HG02798 (cell line): ENCODE measurements around the gene CPOX.
A peak's percentile ranks its signal among the peaks of the same experiment; 100 is the strongest.

ENCODE experiments used
- ATAC-seq: cut with Tn5 transposase; IDR thresholded peaks from one replicate; pipeline ENCODE4 v1.9.1; 2021; ENCODE audit warnings: mild to moderate bottlenecking; ENCODE audit not compliant: unreplicated experiment, poor library complexity

Gene CPOX

DNA sequence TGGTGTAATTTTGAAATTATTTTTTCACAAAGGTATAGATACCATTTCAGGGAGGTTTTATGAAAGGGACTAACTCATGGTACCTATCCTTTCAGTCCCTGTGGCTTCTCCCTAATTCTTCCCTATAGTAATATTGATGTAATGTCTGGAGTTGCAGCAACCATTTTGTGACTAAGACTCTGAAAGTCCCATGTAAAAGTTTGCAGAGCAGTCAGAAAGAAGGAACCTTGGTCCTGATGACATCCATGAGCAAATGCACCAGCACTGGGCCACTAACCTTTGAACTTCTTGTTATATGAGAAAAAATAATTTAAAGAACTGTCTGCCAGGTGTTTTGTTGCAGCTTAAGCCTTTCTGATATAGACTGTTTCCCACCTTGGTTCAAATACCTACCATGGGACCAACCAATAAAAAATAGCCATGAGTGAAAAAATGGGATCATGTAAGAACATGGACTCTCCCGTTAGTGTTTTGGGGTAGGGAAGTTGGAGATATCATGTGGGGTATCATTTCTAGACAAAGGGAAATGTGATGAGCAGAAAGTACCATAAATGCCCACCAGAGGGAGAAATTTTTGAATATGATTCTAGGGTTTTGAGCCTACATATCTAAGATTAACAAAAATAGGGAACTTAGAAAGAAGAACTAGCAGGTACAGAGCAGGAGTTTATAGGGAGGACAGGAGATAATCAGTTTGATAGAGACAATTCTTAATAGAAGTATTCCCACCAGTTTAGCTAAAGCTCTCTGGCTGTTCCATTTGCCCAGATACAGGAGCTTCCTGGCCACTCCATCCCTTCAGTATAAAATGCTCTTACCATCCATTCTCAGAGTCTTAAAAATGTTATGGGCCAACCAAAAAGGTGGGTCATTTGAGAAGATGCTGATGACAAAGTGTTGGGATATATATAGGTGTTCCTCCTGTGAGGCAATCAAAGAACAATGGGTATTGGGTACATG is 3.4 kb upstream of the CPOX start:
- ATAC-seq, result no peak

- no peak for ATAC-seq
These were observed 2.7 kb upstream of the CPOX start for GRCh38 chr3:98596087-98596486.

GRCh38 chr3:98594628-98595324 is 1.4 kb upstream of the CPOX start:
- ATAC-seq, result no peak

GRCh38 chr3:98592345-98592935 is 971 bp downstream of the CPOX start:
- ATAC-seq, result no peak

DNA sequence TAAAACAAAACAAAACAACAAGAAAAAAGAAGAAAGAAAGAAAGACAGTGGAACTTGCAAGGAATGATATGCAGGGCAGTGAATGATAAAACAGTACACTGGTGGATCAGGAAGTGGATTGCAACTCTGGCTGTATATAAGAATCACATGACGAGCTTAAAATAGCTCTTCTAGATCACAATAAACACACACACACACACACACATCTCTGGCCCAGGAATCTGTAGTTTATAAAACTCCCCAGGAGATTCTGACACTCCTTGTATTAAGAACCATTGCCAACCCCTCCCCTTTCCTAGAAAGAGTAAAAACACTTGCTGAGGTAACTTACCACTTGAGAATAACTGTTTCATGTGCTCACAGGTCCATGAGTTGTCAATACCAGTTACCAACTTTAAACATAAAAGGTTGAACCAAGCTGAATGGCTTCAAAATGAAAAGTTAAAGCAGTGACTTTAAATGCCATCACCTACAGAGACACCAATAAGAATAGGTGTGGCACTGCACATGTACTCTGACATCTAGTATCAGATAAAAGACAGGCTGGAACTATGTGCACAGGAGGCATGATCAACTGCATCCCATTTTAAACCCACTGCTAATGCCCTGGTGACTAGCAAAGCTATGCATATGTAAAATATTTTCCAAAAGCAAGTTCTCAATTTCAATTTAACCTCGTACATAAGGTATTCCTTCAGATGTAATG is 3.9 kb downstream of the CPOX start:
- ATAC-seq, result no peak

- ATAC-seq, result no peak
These were observed 5.3 kb downstream of the CPOX start for GRCh38 chr3:98588065-98588464.

DNA sequence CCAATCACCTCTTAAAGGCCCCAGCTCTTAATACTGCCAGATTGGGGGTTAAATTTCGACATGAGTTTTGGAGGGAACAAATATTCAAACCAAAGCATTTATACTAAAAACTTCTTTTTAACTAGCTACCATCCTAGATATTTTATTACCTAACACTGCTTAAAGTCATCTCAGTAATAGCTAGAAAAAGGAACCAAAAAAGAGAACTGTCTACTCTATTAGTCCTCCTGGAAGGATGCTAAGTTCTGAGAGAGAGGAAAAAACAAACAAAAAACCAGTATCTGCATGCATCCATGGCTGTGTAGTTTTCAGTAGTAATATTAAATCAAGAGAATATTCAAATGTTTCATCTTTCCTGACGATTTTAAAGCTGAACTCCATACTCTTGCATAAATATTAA is 5.8 kb downstream of the CPOX start:
- ATAC-seq, result peak; percentile 32

- no peak for ATAC-seq
These were observed 8.9 kb downstream of the CPOX start for GRCh38 chr3:98584547-98584946.

- no peak for ATAC-seq
These were observed 9.6 kb downstream of the CPOX start for GRCh38 chr3:98583766-98584165.

- ATAC-seq, result no peak
These were observed 11.4 kb downstream of the CPOX start for GRCh38 chr3:98582042-98582441.

GRCh38 chr3:98581474-98581873 is 11.9 kb downstream of the CPOX start:
- no peak for ATAC-seq

DNA sequence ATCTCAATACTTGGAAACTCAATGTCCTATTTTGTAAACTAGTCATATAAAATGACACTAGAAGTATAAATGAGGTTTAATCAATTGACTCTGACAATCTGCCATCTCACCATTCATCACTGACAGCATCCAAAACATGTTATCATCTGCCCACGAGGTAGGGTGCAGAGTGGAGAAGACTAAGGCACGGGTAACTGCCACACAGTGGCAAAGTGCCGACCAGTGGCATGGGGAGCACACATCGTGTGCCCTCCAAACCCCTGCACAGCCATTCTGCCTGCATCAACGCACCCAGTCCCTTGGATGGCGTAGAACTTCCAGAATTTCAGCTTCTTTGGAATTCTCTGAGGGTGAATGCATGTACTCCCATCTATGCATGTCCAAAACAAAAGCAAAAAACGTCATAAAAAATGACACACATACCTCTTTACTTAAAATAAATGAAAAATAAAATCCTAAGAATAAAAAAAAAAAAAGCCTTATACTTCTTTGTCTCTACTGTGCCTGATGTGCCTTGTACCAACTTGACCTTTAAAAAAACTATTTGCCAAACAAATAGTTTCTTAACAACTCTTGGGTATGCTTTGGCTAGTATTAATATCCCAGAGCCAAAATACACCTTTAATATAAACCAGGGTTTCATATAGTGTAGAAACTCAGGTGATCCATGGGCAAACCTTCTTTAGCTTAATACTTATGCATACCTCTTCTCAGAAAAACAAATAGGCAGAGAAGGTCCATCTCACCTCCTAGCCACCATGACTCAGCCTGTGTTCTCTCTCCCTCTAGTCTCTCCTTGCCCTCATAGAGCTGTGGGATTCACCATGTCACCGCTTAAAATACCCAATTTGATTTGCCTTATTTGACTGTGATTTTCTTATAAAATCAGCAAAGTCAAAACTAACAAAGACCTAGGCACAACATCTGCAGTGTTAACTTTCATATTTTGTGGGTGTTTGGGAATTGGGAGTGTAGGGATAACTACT is 12.7 kb downstream of the CPOX start:
- no peak for ATAC-seq

DNA sequence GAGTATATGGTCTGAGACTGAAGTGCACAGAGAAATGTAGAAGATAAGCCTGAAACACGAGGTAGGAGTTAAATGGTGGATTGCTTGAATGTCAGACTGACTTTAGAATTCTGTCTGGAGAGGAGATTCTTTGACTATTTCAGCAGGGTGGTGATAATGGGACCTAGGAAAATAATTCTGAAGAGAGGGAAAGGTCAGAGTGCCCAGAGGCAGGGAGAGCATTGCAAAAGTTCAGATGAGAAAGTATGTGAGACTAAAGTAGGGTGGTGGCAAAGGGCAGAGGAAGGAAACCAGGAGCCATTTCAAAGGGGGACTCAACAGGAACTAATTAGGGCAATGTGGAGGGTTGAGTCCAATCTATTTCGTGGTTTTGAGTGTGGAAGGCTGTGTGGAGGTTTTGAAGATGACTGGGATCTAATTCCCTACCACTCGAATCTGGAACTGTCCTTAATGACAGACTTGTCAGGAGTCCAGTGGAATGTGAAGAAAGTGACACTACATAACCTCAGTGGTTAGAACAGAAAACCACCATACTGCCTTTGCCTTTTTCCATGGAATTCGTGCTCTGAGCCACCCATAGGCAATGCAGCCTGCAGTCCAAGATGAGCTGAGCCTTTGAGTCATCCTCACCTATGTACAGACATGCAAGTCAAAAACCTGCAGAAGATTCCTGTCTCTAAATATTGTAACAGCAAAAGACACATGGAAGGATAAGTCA is 16.1 kb downstream of the CPOX start:
- no peak for ATAC-seq

- ATAC-seq, result no peak
These were observed 19.3 kb downstream of the CPOX start for GRCh38 chr3:98574132-98574531.

DNA sequence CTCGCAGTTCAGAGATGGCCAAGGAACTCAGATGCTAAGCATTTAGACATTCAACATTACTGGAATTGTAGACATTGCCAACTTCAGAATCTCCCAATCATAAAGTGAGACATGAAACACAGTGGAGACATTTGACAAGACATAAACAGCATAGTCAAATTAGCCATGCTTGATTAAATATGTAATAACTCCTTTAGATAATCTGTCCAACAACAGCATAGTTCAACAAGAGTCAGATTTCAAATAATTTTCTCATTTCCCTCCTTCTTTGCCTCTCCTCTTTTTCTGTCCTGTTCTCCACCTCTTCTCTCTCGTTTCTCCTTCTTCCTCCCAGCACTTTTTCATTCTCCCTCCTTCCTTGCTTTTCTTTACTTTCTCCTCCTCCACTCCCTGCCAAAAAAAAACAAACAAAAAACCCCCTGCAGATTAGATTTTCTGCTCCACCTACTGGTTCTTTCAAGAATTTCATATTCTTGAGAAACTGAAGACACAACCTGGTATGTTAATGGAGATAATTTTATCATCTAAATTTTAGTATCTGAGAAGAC is 20.2 kb downstream of the CPOX start:
- ATAC-seq, result peak; percentile 75

GRCh38 chr3:98568402-98568801 is 25.0 kb downstream of the CPOX start:
- no peak for ATAC-seq

DNA sequence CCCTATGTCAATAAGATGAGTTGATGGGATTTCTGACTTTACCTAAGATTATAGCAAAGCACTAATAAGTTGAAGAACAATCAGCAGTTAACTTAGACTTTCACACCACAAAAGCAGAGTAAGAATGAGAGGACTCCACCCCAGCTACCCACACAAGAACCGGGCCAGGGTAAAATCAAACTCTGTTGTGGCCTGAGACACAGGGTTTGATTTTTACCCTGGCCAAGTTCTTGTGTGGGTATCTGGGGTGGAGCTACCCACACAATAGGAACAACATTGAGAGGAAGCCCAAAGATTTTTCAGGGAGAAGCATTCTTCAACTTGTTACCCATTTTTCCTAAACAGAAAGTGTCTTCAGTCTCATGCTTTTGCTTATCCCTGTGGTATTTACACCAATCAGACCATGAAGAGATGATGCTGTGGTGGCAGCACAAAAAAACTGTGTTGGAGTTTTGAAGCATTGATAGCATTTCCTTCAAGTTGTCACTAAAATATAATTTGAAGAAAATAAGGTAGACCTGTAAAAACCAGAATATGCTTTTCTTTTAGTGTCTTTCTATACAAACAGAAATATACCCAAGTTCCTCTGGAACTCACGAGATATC is 25.6 kb downstream of the CPOX start:
- peak; percentile 31 for ATAC-seq

- ATAC-seq, result no peak
These were observed 27.6 kb downstream of the CPOX start for GRCh38 chr3:98565843-98566242.
